HepG2 (cell line): ENCODE results near the gene ARAP1. TPM values are rescaled to one million over a fixed set of nuclear protein-coding genes. Genes with fewer than 3 reads are reported as not detected.

Experiments
- AGO2 ChIP-seq: fragments of 200-400 bp; formaldehyde crosslinking; optimal IDR thresholded peaks from 2 replicates; pipeline ENCODE3; 2017; ENCODE audit warnings: mild to moderate bottlenecking, low read depth, low read length, moderate library complexity
- ATF7-NPFF ChIP-seq: sonication (generic); formaldehyde crosslinking; IDR thresholded peaks from 2 replicates; pipeline ENCODE4 v1.8.1; 2023; ENCODE audit warnings: mild to moderate bottlenecking, low read depth, missing genetic modification reagents, moderate library complexity
- BHLHE40 ChIP-seq: IDR thresholded peaks from 2 replicates; pipeline ENCODE4 v1.6.1; 2011; ENCODE audit warnings: low read length, improper control_type of control experiment
- CAMTA2 ChIP-seq: sonication (generic); formaldehyde crosslinking; IDR thresholded peaks from 2 replicates; pipeline ENCODE4 v1.4.0; 2020; ENCODE audit warnings: mild to moderate bottlenecking, missing genetic modification reagents, borderline replicate concordance
- EEA1 ChIP-seq: sonication (generic); formaldehyde crosslinking; IDR thresholded peaks from 2 replicates; pipeline ENCODE4 v1.5.1; 2020; ENCODE audit warnings: mild to moderate bottlenecking, missing genetic modification reagents, borderline replicate concordance
- ESRRA ChIP-seq: sonication (generic); formaldehyde crosslinking; IDR thresholded peaks from 2 replicates; pipeline ENCODE4 v1.5.1; 2020; ENCODE audit warnings: mild to moderate bottlenecking, low read depth, missing genetic modification reagents
- HIVEP1 ChIP-seq: sonication (generic); formaldehyde crosslinking; IDR thresholded peaks from 2 replicates; pipeline ENCODE4 v1.4.0; 2020; ENCODE audit warnings: mild to moderate bottlenecking, missing genetic modification reagents
- JARID2 ChIP-seq: sonication (generic); formaldehyde crosslinking; IDR thresholded peaks from 2 replicates; pipeline ENCODE4 v1.8.1; 2023; ENCODE audit warnings: missing genetic modification reagents, inconsistent platforms; ENCODE audit not compliant: insufficient replicate concordance
- RXRA ChIP-seq: sonication (generic); formaldehyde crosslinking; IDR thresholded peaks from 2 replicates; pipeline ENCODE4 v1.5.1; 2020; ENCODE audit warnings: missing genetic modification reagents
- SMYD3 ChIP-seq: sonication (generic); formaldehyde crosslinking; IDR thresholded peaks from 2 replicates; pipeline ENCODE4 v1.8.1; 2023; ENCODE audit warnings: mild to moderate bottlenecking, missing genetic modification reagents
- U2AF2 ChIP-seq: fragments of 200-400 bp; formaldehyde crosslinking; IDR thresholded peaks from 2 replicates; pipeline ENCODE4 v1.6.1; 2017; ENCODE audit warnings: low read depth, mild to moderate bottlenecking, low read length
- ZBTB3 ChIP-seq: sonication (generic); formaldehyde crosslinking; IDR thresholded peaks from 2 replicates; pipeline ENCODE4 v1.4.0; 2020; ENCODE audit warnings: low read depth, mild to moderate bottlenecking, moderate library complexity, missing genetic modification reagents, borderline replicate concordance
- ZC3H13 ChIP-seq: sonication (generic); formaldehyde crosslinking; IDR thresholded peaks from 2 replicates; pipeline ENCODE4 v1.8.1; 2023; ENCODE audit warnings: mild to moderate bottlenecking, missing genetic modification reagents, moderate library complexity
- ZNF138 ChIP-seq: sonication (generic); formaldehyde crosslinking; IDR thresholded peaks from 2 replicates; pipeline ENCODE4 v1.5.0; 2020; ENCODE audit warnings: mild to moderate bottlenecking, low read depth, missing genetic modification reagents
- ZNF891 ChIP-seq: sonication (generic); formaldehyde crosslinking; IDR thresholded peaks from 2 replicates; pipeline ENCODE4 v1.5.0; 2020; ENCODE audit warnings: mild to moderate bottlenecking, missing genetic modification reagents
- ZSCAN20 ChIP-seq: sonication (generic); formaldehyde crosslinking; IDR thresholded peaks from 2 replicates; pipeline ENCODE4 v1.4.0; 2020; ENCODE audit warnings: missing genetic modification reagents, mild to moderate bottlenecking, borderline replicate concordance
- polyA plus RNA-seq, 8 experiments: library from polyadenylated mRNA; depleted of rRNA in 3 of 8; stranded (reverse) in 7 of 8; unstranded in 1 of 8; fragments of >200 nt; fragmentation: Illumina TruSeq in 4 of 8; extraction: Trizol in 4 of 8; gene quantifications; 2 replicates each; pipeline versions ENCODE4 v1.2.1 to v1.2.3, GENCODE V29; 2011 to 2016; ENCODE audit warnings: low read depth in 4 of 8, missing spikeins in 1 of 8, mixed read lengths in 1 of 8; ENCODE audit not compliant: insufficient read depth in 1 of 8
- total RNA-seq, 5 experiments: library from RNA; depleted of rRNA; stranded (reverse); fragments of >200 nt; fragmentation: Illumina TruSeq; extraction: Trizol; gene quantifications; 2 replicates each; pipeline ENCODE4 v1.2.3, GENCODE V29; 2016; ENCODE audit warnings: low read depth in 1 of 5
- TF ChIP-seq, protein P1 (sequence below): sonication (generic); formaldehyde crosslinking; IDR thresholded peaks from 2 replicates; pipeline ENCODE4 v1.9.0; 2021; ENCODE audit warnings: missing genetic modification reagents, mild to moderate bottlenecking, borderline replicate concordance
- TF ChIP-seq, protein P2 (sequence below): sonication (generic); formaldehyde crosslinking; IDR thresholded peaks from 2 replicates; pipeline ENCODE4 v1.8.1; 2023; ENCODE audit warnings: missing genetic modification reagents, mild to moderate bottlenecking, borderline replicate concordance
- TF ChIP-seq, protein P3 (sequence below): IDR thresholded peaks from 2 replicates; pipeline ENCODE4 v1.4.0; 2020; ENCODE audit warnings: mild to moderate bottlenecking, missing genetic modification reagents
- TF ChIP-seq, protein P4 (sequence below): IDR thresholded peaks from 2 replicates; pipeline ENCODE4 v1.6.1; 2016; ENCODE audit warnings: missing compliant biosample characterization, missing genetic modification reagents, borderline replicate concordance
- TF ChIP-seq, protein P5 (sequence below): sonication (generic); formaldehyde crosslinking; IDR thresholded peaks from 2 replicates; pipeline ENCODE4 v1.8.0; 2022; ENCODE audit warnings: mild to moderate bottlenecking, missing genetic modification reagents; ENCODE audit not compliant: insufficient replicate concordance

Gene ARAP1
- total and polyA plus RNA-seq, 2 of the 13 experiments (the other 11 are each of a cell fraction or from before 2014, with no cell fraction given) = 43.2 to 55.5 TPM

DNA sequence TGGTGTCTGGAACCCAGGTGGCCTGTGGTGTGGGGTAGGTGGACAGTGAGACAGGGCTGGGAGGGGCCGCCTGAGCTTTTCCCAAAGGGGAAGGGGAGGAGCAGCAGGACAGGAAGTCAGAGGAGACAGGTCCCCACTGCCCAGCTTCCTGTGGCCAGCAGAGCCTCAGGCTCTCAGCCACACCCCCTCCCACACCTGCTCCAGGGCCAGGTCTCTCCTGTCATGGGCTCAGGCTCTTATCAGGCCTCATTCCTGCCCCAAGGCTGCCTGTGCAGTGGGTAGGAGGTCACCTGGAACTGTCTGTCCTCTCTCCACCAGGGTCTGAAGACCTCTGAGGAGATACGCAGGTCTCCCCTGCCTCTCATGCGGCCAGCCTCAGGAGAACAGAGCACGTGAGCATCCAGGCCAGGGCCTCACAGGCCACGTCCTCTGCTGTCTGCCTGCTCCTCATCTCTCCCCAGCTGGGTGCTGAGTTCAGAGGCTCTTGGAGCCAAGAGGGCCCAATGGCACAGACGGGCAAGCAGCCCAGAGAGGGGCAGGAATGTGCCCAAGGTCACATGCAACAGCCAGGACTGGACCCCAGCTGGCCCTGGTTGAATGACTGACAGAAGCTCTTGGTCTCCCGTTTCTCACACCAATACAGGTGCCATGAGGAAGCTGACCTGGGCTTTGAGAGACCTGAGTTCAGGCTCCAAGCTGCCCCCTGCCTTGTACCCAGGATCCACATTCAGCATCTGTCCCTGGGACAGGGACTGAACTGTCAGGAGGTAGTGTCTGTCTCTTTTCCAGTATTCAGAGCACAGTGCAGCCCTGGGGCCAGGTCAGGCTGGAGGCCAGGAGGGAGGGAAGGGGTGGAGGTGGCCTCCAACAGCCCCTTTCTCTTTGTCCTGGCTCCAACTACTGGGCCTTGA lies 24.9 kb upstream of the ARAP1 start (continued):
- TF ChIP-seq, protein P1, sequence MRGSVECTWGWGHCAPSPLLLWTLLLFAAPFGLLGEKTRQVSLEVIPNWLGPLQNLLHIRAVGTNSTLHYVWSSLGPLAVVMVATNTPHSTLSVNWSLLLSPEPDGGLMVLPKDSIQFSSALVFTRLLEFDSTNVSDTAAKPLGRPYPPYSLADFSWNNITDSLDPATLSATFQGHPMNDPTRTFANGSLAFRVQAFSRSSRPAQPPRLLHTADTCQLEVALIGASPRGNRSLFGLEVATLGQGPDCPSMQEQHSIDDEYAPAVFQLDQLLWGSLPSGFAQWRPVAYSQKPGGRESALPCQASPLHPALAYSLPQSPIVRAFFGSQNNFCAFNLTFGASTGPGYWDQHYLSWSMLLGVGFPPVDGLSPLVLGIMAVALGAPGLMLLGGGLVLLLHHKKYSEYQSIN (CRISPR knock-in tag) = no peak
- TF ChIP-seq, protein P2, sequence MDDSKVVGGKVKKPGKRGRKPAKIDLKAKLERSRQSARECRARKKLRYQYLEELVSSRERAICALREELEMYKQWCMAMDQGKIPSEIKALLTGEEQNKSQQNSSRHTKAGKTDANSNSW = no peak
- TF ChIP-seq ATF7-NPFF (CRISPR knock-in tag) (no peak), HIVEP1 (CRISPR knock-in tag) (no peak), ZC3H13 (CRISPR knock-in tag) (peak; percentile 48), ZNF891 (CRISPR knock-in tag) (no peak), RXRA (CRISPR knock-in tag) (no peak; the same call in 1 of the 2 replicates), ZBTB3 (CRISPR knock-in tag) (no peak), ZNF138 (CRISPR knock-in tag) (no peak), ZSCAN20 (no peak), CAMTA2 (CRISPR knock-in tag) (no peak), ESRRA (CRISPR knock-in tag) (no peak), JARID2 (no peak), AGO2 (peak; percentile 65), U2AF2 (no peak), BHLHE40 (no peak), SMYD3 (no peak), EEA1 (CRISPR knock-in tag) (peak; percentile 20; the same call in 1 of the 2 replicates)
- TF ChIP-seq, protein P3, sequence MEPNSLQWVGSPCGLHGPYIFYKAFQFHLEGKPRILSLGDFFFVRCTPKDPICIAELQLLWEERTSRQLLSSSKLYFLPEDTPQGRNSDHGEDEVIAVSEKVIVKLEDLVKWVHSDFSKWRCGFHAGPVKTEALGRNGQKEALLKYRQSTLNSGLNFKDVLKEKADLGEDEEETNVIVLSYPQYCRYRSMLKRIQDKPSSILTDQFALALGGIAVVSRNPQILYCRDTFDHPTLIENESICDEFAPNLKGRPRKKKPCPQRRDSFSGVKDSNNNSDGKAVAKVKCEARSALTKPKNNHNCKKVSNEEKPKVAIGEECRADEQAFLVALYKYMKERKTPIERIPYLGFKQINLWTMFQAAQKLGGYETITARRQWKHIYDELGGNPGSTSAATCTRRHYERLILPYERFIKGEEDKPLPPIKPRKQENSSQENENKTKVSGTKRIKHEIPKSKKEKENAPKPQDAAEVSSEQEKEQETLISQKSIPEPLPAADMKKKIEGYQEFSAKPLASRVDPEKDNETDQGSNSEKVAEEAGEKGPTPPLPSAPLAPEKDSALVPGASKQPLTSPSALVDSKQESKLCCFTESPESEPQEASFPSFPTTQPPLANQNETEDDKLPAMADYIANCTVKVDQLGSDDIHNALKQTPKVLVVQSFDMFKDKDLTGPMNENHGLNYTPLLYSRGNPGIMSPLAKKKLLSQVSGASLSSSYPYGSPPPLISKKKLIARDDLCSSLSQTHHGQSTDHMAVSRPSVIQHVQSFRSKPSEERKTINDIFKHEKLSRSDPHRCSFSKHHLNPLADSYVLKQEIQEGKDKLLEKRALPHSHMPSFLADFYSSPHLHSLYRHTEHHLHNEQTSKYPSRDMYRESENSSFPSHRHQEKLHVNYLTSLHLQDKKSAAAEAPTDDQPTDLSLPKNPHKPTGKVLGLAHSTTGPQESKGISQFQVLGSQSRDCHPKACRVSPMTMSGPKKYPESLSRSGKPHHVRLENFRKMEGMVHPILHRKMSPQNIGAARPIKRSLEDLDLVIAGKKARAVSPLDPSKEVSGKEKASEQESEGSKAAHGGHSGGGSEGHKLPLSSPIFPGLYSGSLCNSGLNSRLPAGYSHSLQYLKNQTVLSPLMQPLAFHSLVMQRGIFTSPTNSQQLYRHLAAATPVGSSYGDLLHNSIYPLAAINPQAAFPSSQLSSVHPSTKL (CRISPR knock-in tag) = no peak
- TF ChIP-seq, protein P4, sequence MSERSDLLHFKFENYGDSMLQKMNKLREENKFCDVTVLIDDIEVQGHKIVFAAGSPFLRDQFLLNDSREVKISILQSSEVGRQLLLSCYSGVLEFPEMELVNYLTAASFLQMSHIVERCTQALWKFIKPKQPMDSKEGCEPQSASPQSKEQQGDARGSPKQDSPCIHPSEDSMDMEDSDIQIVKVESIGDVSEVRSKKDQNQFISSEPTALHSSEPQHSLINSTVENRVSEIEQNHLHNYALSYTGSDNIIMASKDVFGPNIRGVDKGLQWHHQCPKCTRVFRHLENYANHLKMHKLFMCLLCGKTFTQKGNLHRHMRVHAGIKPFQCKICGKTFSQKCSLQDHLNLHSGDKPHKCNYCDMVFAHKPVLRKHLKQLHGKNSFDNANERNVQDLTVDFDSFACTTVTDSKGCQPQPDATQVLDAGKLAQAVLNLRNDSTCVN = no peak
- TF ChIP-seq, protein P5, sequence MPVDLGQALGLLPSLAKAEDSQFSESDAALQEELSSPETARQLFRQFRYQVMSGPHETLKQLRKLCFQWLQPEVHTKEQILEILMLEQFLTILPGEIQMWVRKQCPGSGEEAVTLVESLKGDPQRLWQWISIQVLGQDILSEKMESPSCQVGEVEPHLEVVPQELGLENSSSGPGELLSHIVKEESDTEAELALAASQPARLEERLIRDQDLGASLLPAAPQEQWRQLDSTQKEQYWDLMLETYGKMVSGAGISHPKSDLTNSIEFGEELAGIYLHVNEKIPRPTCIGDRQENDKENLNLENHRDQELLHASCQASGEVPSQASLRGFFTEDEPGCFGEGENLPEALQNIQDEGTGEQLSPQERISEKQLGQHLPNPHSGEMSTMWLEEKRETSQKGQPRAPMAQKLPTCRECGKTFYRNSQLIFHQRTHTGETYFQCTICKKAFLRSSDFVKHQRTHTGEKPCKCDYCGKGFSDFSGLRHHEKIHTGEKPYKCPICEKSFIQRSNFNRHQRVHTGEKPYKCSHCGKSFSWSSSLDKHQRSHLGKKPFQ (CRISPR knock-in tag) = no peak
